Stimulated activated naive CD4-positive, alpha-beta T cell treated with Interleukin-2 at 50 U/mL for 16 hours (primary cell): ENCODE measurements around the gene ISM1.

ENCODE experiments used
- DNase-seq: peaks from one replicate; lab custom pipeline; 2025; lab: John Stamatoyannopoulos, UW

The ISM1 gene

DNA sequence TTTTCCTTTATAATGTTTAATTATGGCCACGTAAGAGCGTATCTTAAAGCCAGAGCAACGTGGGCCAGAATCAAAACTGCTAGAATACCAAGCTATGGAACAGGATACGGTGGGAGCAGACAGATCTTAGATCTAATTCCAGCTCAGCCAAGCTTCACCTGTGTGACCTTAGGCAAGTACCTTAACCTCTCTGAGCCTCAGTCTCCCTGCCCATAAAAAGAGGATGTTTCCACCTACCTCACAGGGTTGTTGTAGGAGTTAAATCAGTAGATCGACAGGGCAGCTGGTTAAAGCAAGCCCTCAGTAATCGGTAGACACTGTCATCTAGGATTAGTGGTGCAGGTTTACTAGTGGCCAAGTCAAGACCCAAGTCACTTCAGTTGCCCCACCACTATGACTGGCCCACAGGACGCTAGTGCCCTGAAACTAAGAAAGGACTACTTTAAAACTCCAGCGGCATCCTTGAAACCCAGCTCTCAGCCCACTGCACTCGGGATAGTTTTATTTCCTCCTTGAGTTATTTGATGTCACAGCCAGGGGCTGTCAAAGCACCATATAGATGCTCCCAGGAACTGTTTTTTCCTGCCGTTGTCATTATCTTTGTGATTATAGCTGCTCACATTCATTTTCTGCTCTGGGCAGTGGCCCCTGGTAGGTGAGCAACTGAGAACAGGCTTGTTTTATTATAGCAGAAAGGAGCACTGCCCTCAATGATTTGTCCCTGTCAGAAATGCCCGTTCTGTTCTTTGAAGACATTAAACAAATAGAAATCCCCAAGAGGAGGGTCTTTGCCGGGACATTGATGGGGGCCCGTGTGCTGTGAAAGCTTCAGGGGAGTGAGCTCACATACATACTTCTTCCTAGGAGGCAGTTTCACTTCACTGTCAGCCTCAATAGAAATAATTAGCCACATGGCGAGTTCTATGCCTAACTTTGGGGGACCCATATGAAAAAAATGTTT lies 63.1 kb downstream of the ISM1 start:
- no peak for DNase-seq

DNA sequence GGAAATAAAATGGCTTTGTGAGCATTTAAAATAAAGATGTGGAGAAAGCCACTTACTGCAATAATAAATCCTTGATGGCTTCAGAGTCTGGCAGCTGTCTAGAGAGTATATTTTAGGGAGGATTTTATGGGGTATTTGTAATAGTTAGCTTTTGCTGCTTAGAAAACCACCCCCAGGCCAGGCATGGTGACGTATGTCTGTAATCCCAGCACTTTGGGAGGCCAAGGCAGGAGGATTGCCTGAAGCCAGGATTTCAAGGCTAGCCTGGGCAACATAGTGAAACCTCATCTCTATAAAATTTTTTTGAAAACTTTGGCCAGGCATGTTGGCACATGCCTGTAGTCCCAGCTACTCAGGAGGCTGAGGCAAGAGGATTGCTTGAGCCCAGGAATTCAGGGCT lies 63.8 kb downstream of the ISM1 start:
- no peak for DNase-seq

DNA sequence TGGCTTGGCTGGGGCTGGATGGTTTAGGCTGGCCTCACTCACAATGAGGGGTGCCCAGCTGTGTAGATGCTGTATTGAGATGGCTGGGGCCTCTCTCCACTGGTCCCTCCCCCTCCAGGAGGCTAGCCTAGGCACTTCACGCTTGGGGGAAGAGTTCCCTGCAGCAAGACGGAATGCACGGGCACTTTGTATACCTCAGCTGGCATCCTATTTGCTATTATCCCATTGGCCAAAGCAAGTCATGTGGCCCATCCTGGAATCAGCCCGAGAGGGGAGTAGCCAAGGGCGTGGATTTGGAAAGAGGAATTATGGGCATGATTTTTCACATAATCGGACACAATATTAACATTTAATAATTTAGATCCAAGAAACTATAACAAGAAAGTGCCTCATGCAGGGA lies 64.3 kb downstream of the ISM1 start:
- no peak for DNase-seq

DNA sequence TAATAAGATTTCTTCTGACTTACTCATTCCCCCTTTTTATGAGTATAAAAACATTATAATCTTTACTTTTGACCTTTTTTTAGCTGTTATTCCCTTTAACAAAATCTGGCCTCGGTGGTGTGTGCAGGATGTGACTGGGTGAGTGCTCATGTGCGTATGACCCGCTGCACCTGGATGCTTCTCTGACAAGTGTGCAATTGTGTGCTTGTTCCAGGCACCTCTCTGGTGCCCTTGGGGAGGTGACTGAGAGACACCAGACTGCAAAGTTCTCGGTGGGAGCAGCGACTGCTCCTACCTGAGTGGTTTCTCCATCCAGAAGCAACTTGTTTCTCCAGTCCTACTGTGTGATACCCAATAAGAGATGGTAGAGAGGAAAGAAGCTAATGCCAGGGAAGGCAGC lies 65.0 kb downstream of the ISM1 start:
- no peak for DNase-seq

DNA sequence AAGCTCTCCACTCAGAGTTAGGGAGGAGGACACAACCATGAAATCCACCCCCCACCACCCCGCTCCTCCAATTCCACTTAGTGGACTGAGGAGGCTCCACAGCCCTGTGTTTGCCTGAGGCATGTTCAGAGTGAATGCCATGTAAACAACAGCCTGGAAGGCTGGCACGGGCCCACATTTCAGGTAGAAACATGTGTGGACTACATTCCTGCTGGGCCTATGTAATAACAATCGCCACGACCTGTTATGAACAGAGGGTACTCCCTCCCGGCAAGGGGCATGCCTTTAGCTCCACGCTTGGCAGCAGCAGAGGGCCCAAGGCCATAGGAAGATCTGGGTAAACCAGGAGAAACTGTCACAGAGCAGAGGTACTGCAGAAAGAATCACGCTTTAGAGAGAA lies 65.5 kb downstream of the ISM1 start:
- no peak for DNase-seq

DNA sequence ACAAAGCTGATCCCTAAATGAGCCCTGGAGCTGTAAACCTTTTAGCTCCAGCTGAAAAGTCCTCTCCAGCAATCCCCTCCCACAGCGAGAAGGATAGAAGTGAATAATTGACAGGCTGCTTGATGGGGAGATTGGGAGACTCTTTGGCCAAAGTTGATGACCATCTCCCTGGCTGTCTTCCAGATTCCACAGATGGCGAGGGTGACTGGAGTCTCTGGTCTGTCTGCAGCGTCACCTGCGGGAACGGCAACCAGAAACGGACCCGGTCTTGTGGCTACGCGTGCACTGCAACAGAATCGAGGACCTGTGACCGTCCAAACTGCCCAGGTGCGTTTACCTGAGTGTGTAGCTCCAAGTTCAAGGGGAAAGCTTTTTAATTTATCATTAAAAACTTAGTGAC lies 67.3 kb downstream of the ISM1 start:
- DNase-seq: no peak

DNA sequence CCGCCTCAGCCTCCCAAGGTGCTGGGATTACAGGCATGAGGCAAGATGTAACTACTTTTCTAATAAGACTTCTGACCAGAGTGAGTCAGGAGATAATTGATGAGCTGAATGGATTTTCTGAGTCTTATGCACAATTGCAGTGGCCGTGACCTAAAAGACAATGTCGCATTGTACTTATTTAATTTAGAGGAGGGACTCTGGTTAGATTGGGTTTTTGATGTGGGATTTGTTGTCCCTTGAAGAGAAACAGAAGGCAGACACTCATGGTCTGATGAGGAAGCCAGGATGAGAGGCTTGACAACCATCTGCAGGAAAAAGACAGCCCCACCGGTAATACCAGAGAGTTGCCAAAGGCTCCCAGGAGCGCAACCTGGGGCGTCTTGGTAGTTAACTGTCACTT lies 68.0 kb downstream of the ISM1 start:
- no peak for DNase-seq

DNA sequence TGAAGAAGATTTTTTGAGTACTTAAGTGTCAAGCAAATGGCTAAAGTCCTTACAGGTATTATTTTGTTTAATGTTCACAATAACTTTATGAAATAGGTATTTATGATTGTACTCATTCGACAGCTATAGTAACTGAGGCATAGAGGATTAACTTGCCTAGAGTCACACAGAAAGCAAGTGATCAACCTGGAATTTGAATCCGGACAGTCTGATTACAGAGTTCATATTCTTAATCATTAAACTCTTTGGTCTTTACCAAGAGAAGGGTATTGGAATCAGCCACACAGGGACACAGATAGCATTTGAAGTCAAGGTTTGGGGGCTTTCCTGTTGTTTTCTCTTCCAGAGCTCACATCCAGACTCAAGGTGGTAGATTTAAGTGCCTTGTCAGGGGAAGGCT lies 69.7 kb downstream of the ISM1 start:
- no peak for DNase-seq

DNA sequence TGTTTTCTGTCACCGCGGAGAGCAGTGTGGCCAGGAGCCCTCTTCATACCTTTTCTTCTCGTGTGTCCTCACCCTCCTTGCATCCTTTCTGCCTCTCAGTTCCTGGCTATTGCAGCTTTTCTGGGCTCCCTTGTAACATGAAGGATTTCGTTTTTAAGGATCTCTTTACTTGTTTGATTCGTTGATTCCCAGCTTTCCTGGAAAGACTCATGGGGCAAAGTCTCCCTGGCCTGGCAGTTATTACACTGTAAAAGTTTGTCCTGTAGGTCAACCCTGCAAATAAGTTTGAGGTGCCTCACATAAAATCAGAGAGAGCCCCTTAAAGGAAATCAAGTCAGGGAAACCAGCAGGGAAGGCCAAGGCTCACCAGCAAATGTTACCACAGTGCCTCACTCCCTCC lies 70.1 kb downstream of the ISM1 start:
- no peak for DNase-seq

DNA sequence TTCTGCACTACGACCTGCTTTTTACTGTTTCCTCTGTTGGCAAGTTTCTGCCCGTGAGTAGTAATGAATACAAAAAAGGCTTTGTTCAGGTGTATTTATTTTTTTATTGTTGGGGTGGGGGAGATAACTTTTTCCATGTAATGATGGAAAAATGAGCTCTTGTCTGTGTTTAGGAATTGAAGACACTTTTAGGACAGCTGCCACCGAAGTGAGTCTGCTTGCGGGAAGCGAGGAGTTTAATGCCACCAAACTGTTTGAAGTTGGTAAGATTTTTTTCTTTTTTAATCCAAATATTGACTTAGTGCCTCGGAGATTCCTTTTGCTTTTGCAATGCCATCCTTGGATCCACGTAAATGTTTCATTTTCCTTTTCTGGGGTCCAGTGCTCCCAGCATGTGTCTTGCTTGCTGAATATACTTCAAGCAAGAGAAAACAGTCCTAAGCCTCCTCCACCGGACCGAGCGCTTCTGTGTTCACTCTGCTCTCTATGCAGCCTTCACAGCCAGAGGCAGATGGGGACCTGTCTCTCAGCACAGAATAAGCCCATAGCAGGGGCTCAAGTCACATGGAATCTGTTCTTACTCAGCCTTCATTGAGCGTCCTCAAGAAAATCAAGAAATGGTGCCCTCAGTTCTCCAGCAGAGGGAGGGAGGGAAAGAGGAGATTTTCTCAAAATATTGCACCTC lies 71.3 kb downstream of the ISM1 start:
- no peak for DNase-seq

DNA sequence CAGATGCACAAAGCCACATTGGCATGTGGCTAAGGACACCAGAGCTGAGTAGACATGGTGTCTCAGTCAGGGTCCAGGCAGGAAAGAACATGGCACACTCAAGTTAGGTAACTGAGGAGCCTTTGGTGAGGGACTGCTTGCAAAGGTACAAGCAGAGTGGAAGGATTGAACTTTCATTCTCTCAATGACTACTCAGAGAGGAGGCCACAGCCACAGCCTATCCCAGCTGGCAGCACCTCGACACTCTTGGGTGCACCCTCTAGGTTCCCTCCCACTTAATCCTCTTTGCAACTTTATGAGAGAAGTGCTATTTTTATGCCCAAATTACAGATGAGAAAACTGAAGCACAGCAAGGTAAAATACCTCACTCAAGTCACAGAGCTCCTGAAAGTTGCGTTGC lies 73.4 kb downstream of the ISM1 start:
- DNase-seq: no peak

DNA sequence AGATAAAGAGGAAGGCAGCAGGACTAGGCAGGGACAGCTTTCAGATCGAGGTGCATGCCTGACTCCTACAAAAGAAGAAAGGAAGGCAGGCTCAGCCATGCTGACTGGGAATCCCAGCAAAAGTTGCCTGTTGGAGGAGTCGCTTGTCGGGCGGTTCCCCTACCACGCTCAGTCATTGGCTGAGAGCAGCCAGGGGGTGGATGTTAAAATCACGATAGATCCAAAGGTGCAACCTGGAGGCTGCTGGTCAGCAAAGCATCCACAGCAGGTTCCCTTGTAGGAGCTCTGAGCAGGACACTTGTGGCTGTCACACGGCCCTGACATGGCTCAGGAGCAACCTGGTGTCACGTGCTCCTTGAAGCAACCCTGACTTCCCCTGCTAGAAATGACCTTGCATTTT lies 74.6 kb downstream of the ISM1 start:
- DNase-seq: no peak

DNA sequence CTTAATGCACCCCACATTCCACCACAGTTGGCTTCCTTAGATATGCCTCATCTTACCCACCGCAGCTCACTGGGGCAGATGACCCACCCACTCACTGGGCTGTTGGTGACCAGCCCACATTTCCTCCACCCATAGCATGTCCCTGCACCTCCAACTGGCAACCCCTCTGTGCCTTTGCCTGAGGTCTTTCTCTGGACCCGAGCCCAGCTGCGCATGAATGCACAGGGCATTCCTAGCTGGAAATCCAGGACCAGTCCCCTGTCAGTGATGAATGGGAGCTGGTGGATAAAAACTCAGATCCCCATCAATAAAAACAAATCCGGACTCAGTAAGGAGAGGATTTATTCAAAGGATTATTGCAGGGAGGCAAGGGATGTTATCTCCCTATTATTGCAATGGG lies 75.0 kb downstream of the ISM1 start:
- DNase-seq: no peak

DNA sequence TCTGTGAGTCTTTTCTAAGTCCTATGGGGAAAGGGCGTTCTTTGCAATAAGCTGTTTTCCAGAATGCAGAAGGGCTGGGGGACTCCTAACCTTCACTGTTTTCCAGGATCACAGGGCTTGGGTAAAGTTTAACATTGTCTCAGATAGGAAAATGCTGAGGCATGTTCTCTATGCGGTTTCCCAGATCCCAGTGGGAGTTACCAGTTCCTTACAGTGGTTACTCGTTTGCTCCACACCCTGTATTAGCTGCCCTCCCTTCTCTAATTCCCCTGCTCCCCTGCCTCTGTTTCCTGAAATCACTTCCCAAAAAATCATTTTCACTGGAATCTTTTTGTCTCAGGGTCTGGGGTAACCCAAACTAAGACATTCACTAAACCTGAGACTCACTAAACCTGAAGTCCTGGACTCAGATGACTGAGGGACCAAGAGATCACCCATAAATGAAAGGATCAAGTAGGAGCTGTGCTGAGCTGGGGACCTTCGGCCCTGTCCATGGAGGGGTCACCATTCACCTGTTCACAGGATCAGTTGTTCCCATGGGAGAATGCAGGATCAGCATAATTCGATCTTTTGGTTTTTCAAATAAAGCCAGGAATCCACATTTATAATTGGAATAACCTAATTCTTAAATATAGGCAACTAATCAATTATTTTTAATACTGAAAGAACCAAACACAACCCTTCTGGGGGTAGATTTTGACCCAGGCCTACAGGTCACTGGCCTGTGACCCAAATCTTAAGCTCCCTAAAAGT lies 76.2 kb downstream of the ISM1 start:
- no peak for DNase-seq

DNA sequence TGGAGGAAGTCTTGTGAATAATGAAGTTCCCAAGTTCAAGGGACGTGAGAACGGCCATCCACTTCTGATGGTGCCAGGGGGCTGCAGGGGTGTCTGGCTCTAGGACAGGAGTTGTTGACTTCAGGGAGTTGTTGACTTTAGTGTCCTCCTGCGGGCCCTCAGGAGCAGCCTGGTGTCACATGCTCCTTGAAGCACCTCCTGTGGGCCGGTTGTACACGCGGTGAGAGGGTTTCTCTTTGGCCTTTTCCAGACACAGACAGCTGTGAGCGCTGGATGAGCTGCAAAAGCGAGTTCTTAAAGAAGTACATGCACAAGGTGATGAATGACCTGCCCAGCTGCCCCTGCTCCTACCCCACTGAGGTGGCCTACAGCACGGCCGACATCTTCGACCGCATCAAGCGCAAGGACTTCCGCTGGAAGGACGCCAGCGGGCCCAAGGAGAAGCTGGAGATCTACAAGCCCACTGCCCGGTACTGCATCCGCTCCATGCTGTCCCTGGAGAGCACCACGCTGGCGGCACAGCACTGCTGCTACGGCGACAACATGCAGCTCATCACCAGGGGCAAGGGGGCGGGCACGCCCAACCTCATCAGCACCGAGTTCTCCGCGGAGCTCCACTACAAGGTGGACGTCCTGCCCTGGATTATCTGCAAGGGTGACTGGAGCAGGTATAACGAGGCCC lies 77.8 kb downstream of the ISM1 start:
- no peak for DNase-seq

DNA sequence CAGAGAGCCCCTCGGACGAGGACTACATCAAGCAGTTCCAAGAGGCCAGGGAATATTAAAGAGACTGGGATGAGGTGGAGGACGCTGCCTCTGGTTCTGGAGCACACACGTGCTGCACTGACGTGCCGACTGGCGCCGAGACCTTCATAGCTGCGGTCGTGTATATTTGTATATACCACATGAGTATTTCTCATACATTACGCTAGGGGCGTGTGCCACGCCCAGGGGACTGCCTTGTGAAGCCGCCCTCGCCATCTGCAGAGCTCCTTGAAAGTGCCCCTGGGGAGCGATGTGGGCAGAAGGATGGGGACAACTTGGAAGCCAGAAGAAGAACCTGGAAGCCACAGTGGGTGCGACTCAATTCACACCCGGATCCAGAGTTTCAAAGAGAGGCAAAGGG lies 78.3 kb downstream of the ISM1 start:
- DNase-seq: no peak

DNA sequence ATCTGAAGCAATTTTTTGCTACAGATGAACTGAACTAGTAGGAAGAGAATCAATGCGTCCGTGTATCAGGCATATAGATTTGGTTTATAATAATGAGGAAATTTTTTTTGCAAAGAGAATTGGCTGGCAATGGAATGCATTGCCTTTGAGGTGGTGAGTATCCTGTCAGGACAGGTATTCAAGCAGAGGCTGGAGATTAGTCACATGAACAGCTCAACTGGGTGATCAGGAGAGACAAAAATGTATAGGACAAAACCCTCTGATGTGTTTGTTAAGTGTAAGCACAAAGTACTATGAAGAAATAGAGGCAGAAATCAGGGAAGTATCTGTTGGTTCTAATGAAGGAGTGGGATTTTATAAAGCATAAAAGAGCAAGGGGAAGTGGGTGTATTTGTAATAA lies 80.5 kb downstream of the ISM1 start:
- DNase-seq: no peak

DNA sequence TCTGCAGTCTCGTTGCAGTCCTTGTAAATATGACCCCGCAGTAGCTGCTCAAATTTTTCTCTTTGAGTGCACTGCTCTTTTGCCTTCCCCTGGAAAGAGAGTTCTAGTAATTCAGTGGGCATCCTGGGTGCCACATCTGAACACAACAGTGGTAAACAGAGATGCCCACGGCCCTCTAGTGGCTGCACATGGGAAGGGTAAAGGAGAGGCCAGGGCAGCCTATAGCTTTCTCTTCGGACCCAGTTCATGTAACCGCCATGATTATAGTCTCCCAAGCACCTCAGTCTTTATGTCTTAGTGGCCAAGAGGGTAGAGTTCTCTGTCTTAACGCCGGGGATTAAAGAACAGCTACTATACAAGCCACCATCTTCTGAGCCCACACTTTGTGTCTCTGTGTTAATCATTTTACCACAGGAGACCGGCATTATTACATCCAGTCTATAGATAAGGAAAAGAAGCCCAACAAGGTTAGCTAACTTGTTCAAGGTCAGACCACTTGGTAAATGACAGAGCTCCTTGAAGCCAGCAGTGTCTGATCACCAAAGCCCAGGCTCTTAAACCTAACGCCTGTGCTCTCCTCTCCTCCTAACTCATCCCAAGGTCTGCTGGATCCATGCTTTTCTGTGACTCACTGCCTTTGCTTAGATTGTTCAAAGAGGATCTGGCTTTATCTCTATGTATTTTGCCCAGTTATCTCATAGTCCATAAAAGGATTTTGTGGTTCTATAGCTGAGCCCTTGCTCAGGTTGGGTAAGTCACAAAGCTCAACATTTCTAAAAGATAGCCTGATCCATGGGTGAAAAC lies 81.8 kb downstream of the ISM1 start:
- DNase-seq: peak; percentile 8

DNA sequence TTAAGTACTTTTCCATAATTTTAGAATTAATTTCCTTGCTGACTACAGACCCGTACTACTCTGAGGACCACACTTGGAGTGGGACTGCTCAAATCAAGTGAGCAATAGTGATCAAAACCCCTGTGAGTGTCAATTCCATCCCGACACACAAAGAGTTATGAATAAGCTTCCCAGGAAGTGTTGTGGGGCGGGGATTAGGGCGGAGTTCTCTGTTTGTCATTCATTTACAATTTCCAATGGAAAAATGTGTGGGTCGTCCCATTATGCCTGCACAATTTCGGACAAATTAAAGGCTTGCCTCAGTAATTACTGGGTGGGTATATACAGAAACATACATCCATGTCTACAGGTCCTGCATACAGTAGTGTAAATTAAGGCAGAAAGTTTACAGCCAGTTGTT lies 84.2 kb downstream of the ISM1 start:
- no peak for DNase-seq

DNA sequence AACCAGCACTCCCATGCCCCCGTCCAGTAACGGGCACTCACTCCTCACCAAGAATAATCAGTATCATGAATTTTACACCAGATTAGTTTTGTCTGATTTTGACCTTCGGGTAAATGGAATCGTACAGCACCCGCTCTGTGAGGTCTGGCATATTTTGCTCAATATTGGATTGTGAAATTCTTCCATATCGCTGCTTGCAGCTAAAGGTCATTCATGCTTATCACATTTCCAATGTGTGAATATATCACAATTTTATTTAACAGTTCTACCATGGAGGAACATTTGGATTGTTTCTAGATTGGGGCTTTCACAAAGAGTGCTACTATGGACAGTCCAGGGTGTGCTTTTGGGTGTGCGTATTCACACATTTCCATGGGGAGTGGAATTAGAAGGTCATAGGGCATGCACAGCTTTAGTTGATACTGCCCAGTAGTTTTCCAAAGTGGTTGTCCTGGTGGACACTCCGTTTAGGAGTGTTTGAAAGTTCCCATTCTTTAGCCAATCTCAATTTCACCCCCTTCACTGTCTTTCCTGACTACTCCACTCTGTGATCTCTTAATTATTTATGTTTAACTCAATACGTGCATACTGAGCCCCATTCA lies 86.6 kb downstream of the ISM1 start:
- DNase-seq: no peak

DNA sequence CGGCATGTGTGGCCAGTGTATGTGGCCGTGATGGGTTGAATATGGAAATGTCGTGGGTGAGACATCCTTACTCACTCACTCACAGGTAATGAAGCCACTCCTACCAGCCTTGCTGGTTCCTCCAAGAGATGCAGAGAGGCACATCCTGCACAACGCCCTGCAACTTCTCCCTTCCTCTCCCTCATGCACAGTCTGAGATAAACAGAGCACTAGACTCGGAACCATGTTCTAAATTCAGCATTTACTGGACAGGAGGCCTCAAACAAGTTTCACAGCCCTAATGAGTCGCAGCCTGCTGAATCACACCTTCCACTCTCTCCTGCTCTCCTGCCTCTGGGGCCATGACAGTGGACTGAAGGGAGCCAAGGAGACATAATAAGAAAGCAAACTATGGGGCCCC lies 91.2 kb downstream of the ISM1 start:
- DNase-seq: no peak
